IPS-NIHi7 (cell line): Measurements from ENCODE around the gene PRH1.

Experiments used
- DNase-seq: peaks from one replicate; pipeline ENCODE4 v3.0.0; 2012; ENCODE audit warnings: mixed read lengths; ENCODE audit errors: extremely low spot score

The PRH1 gene

DNA sequence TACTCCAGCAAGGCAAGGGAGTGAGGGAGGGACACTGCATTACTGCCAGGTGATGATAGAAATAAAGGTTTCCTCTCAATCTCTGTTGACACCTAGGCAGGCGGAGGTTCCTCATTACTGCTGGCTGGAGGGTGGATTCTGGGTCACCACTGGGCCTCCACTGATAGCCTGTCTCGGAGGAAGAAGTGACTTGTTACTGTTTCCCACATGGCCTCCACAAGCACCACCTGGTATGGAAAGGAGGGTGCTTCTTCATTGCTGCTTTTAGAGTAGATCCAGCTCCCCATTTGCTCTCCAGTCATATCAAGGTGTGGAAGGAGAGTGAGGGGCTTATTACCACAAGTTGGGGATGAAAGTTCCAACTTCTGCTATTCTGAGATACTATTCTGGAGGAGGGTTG is 41.2 kb downstream of the PRH1 start:
- DNase-seq, result no peak

DNA sequence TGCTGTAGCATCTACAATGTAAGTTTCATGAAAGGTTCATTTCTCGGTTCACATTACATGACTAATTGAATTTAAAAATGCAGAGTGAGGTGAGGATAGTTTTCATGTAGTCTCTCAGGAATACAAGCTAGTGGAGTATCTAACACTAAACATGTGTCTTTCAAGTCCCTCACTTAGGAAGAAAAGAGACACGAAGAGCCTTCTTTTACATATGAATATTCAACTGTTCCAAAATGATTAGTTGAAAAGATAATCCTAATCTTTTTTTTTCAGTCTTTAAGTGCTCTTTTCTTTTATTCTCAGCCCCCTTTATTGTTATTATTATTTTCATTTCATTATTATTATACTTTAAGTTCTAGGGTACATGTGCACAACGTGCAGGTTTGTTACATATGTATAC is 45.6 kb downstream of the PRH1 start:
- no peak for DNase-seq
